Kidney (tissue), 14 donors: Measurements from ENCODE around the gene U2AF1L4. TPM values are rescaled to one million over a fixed set of nuclear protein-coding genes. Genes with fewer than 3 reads are reported as not detected.

ENCODE experiments used
- DNase-seq, 5 donors: peaks; one replicate each; pipeline ENCODE4 v3.0.0-alpha.2; 2013 to 2020
- FAIRE-seq: peaks from 2 replicates; lab custom pipeline; 2012; peaks lifted over from hg19 to GRCh38; lab: Jason Lieb, UNC
- H3K27ac ChIP-seq, 2 donors: one replicate each; pipeline ENCODE4 v1.7.0; 2013; ENCODE audit warnings: low read depth in 2 of 2, low read length in 2 of 2, inconsistent platforms in 1 of 2
- H3K27me3 ChIP-seq: one replicate; pipeline ENCODE4 v1.7.1; 2013; ENCODE audit warnings: low read length, inconsistent platforms; ENCODE audit not compliant: control insufficient read depth, insufficient read depth
- H3K36me3 ChIP-seq, 3 donors: one replicate each; pipeline versions ENCODE4 v1.7.0 to v1.7.1; 2013; ENCODE audit warnings: low read length in 3 of 3, control low read depth in 1 of 3, inconsistent platforms in 1 of 3; ENCODE audit not compliant: insufficient read depth in 3 of 3, control insufficient read depth in 2 of 3
- H3K4me1 ChIP-seq, 3 donors: one replicate each; pipeline versions ENCODE4 v1.7.0 to v1.7.1; 2013; ENCODE audit warnings: low read length in 3 of 3, inconsistent platforms in 1 of 3, low read depth in 1 of 3; ENCODE audit not compliant: control insufficient read depth in 2 of 3, insufficient read depth in 2 of 3
- H3K4me3 ChIP-seq, 3 donors: one replicate each; pipeline versions ENCODE4 v1.7.0 to v1.8.1; 2013; ENCODE audit warnings: low read length in 3 of 3, control low read depth in 1 of 3, inconsistent platforms in 1 of 3
- H3K9ac ChIP-seq, 3 donors: one replicate each; pipeline versions ENCODE4 v1.7.0 to v1.7.1; 2013; ENCODE audit warnings: low read length in 3 of 3, control low read depth in 1 of 3, inconsistent platforms in 1 of 3
- H3K9me3 ChIP-seq, 3 donors: one replicate each; pipeline versions ENCODE4 v1.7.0 to v1.7.1; 2013; ENCODE audit warnings: low read length in 3 of 3, control low read depth in 1 of 3, inconsistent platforms in 1 of 3; ENCODE audit not compliant: control insufficient read depth in 2 of 3, insufficient read depth in 1 of 3
- intact Hi-C: fragments of 100-400 bp; cut with DNase I; formaldehyde crosslinking; loops from one replicate; pipeline ENCODE4 v1.11.1; 2022
- polyA plus RNA-seq: library from polyadenylated mRNA; stranded (reverse); fragments of 350-450 nt; fragmentation: Illumina TruSeq; extraction: RNeasy Lipid Tissue Mini Kit (QIAGEN cat#74804); gene quantifications from one replicate; pipeline ENCODE4 v1.2.3, GENCODE V29; 2014; ENCODE audit warnings: low read depth, low replicate concordance; ENCODE audit not compliant: insufficient read depth
- total RNA-seq: library from RNA; stranded (reverse); fragmentation: NEBNext Ultra II Directional; extraction: Animal tissue kit (Norgen Biotek cat#: 25700); gene quantifications from one replicate; pipeline ENCODE4 v1.2.1, GENCODE V29; 2021
- TF ChIP-seq, protein P1 (sequence below): IDR thresholded peaks from 3 replicates; pipeline ENCODE4 v1.5.1; 2012; ENCODE audit warnings: mild to moderate bottlenecking, moderate library complexity, borderline replicate concordance; ENCODE audit not compliant: insufficient read depth; ENCODE audit errors: extremely low read depth
- donor health status: control.
- donor health status: control.
- donor health status: control.
- donor health status: control.
- donor health status: control.
- donor health status: DM: yes; HTN: yes; CAD: no.
- donor health status: Normal renal cell carcinoma (clear cell type).

The U2AF1L4 gene
- total and polyA plus RNA-seq, 2 donors from 2014 or later: 27.4 to 47.7 TPM

- intact Hi-C loops: no loop called here
These were observed 14.5 kb upstream of the U2AF1L4 start for GRCh38 chr19:35759697-35760096.

GRCh38 chr19:35757749-35758608 is 12.8 kb upstream of the U2AF1L4 start, which contains the start of gene PROSER3:
Gene PROSER3 (plus strand): TSS chr19:35758176. CDS start chr19:35758216, 40 bp downstream.
- H3K4me1 ChIP-seq: peaks cover 0 to 8% (median 0%) of the 10 kb centered on the region in 3 donors
- peak; percentile 99 for FAIRE-seq

More at GRCh38 chr19:35759697-35760096, 14.5 kb upstream of the U2AF1L4 start:
- DNase-seq (peak in 1 of 5 donors; percentile 42), FAIRE-seq (no peak)
- peaks cover 0 to 10% (median 4%) of the 10 kb centered on the region in 3 donors for H3K36me3 ChIP-seq
- no peak overlapping the region for H3K9ac ChIP-seq
- TF ChIP-seq, protein P1, sequence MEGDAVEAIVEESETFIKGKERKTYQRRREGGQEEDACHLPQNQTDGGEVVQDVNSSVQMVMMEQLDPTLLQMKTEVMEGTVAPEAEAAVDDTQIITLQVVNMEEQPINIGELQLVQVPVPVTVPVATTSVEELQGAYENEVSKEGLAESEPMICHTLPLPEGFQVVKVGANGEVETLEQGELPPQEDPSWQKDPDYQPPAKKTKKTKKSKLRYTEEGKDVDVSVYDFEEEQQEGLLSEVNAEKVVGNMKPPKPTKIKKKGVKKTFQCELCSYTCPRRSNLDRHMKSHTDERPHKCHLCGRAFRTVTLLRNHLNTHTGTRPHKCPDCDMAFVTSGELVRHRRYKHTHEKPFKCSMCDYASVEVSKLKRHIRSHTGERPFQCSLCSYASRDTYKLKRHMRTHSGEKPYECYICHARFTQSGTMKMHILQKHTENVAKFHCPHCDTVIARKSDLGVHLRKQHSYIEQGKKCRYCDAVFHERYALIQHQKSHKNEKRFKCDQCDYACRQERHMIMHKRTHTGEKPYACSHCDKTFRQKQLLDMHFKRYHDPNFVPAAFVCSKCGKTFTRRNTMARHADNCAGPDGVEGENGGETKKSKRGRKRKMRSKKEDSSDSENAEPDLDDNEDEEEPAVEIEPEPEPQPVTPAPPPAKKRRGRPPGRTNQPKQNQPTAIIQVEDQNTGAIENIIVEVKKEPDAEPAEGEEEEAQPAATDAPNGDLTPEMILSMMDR: no peak
- H3K9me3 ChIP-seq: no peaks in the 10 kb centered on the region
- H3K4me1 ChIP-seq: peaks cover 0 to 8% (median 0%) of the 10 kb centered on the region in 3 donors
- no peak overlapping the region for H3K27ac ChIP-seq
- no peaks in the 10 kb centered on the region for H3K27me3 ChIP-seq
- no peak overlapping the region for H3K4me3 ChIP-seq

DNA sequence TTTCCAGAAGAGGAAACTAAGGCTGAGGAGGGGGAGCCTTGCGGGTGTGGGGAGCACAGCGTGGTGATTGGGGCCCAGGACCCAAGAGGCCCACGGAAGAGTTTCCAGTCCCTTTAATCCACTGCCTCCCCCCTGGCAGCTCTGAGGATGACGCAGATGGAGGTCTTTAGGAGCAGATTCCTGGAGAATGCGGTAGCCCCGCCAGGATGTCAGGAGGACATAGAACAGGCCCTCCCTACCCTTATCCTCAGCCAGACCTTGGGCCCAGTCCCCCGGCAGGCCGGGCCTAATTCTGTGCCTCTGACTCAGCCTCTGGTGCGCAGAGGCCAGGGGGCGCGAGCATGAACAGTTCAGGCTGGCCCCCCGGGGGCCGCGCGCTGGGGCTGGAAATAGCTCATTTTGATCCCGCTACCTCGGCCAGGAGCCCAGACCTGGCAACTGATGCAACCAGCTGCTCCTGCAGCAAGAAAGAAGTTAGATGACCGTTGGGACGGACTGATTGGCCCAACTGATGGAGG is 12.1 kb upstream of the U2AF1L4 start:
- DNase-seq (peak in 3 of 5 donors; percentile 46 to 95 (median 85)), FAIRE-seq (no peak)
- intact Hi-C loops: no loop called here
- Histone ChIP-seq H3K4me3 (peak overlapping the region in 2 of 3 donors; percentile 11 to 87), H3K27me3 (no peaks in the 10 kb centered on the region), H3K9ac (peak overlapping the region in 1 of 3 donors; percentile 15), H3K9me3 (no peaks in the 10 kb centered on the region), H3K4me1 (peaks cover 0 to 8% (median 0%) of the 10 kb centered on the region in 3 donors), H3K27ac (peak overlapping the region; percentile 86), H3K36me3 (peaks cover 0 to 28% (median 14%) of the 10 kb centered on the region in 3 donors)
- TF ChIP-seq, protein P1: no peak

More at GRCh38 chr19:35757749-35758608, 12.8 kb upstream of the U2AF1L4 start, which contains the start of gene PROSER3:
- TF ChIP-seq, protein P1: no peak
- intact Hi-C loops: no loop called here
- Histone ChIP-seq H3K9ac (peak within 1 kb of the TSS; percentile 75 to 97 (median 80)), H3K36me3 (peaks cover 0 to 21% (median 10%) of the 10 kb centered on the region in 3 donors), H3K27ac (peak within 1 kb of the TSS; percentile 88 to 94), H3K27me3 (no peaks in the 10 kb centered on the region), H3K9me3 (no peaks in the 10 kb centered on the region), H3K4me3 (peak within 1 kb of the TSS; percentile 87 to 99 (median 93))
- DNase-seq: peak; percentile 99 to 100 (median 99)
